Esophagus muscularis mucosa (tissue), 4 donors: ENCODE measurements around the gene GATA2. TPM values are rescaled to one million over a fixed set of nuclear protein-coding genes. Genes with fewer than 3 reads are reported as not detected.

Source experiments
- DNase-seq: peaks from one replicate; pipeline ENCODE4 v3.0.0-alpha.2; 2017; ENCODE audit errors: extremely low spot score
- H3K27ac ChIP-seq, 4 donors: fragments of 200-600 bp; sonication (generic); replicated peaks in 1 of 4; 1 replicate in 3 of 4; 2 replicates in 1 of 4; pipeline ENCODE4 v1.5.1; 2016 to 2019; ENCODE audit warnings: mild to moderate bottlenecking in 1 of 4
- H3K27me3 ChIP-seq, 4 donors: fragments of 200-600 bp; sonication (generic); one replicate each; pipeline versions ENCODE4 v1.5.1 to v1.6.0; 2016 to 2019
- H3K36me3 ChIP-seq, 4 donors: fragments of 200-600 bp; sonication (generic); one replicate each; pipeline ENCODE4 v1.5.1; 2016 to 2019
- H3K4me1 ChIP-seq, 4 donors: fragments of 200-600 bp; sonication (generic); one replicate each; pipeline ENCODE4 v1.5.1; 2016 to 2019
- H3K4me3 ChIP-seq, 4 donors: fragments of 200-600 bp; sonication (generic); 1 replicate in 2 of 4; 2 replicates in 2 of 4; pipeline ENCODE4 v1.5.1; 2016 to 2019; ENCODE audit warnings: mild to moderate bottlenecking in 4 of 4, moderate library complexity in 1 of 4
- H3K9me3 ChIP-seq, 4 donors: fragments of 200-600 bp; sonication (generic); 1 replicate in 3 of 4; 2 replicates in 1 of 4; pipeline ENCODE4 v1.5.1; 2016 to 2019
- CTCF ChIP-seq, 3 experiments: fragments of 200-600 bp in 2 of 3; fragments of 450-650 bp in 1 of 3; sonication (generic) in 2 of 3; IDR thresholded peaks; one replicate each; pipeline ENCODE4 v1.5.1; 2017 to 2019; ENCODE audit warnings: antibody characterized with exemption in 3 of 3, mild to moderate bottlenecking in 2 of 3, moderate library complexity in 1 of 3
- EP300 ChIP-seq: sonication (generic); formaldehyde crosslinking; IDR thresholded peaks from one replicate; pipeline ENCODE4 v1.6.1; 2017; ENCODE audit warnings: antibody characterized with exemption
- POLR2A ChIP-seq: fragments of 450-650 bp; IDR thresholded peaks from one replicate; pipeline ENCODE4 v1.6.1; 2017; ENCODE audit warnings: antibody characterized with exemption, moderate library complexity, mild to moderate bottlenecking, low read depth
- POLR2AphosphoS5 ChIP-seq, 2 donors: sonication (generic); formaldehyde crosslinking; IDR thresholded peaks; one replicate each; pipeline ENCODE4 v1.6.1; 2017; ENCODE audit warnings: antibody characterized with exemption in 2 of 2
- WGBS: methylation state at CpG from one replicate; pipeline ENCODE4 v1.1.5; 2018; 5-methylcytosine and 5-hydroxymethylcytosine counted together
- intact Hi-C: fragments of 100-400 bp; cut with DNase I; formaldehyde crosslinking; loops from one replicate; pipeline ENCODE4 v1.15.1; 2023
- total RNA-seq, 4 donors: library from RNA; depleted of rRNA; stranded (reverse); fragments of >200 nt; gene quantifications; one replicate each; pipeline versions ENCODE4 v1.1.0 to v1.2.1, GENCODE V29; 2016

Gene GATA2
- total RNA-seq, 4 donors from 2014 or later, result 10.0 to 16.9 (median 13.4) TPM

DNA sequence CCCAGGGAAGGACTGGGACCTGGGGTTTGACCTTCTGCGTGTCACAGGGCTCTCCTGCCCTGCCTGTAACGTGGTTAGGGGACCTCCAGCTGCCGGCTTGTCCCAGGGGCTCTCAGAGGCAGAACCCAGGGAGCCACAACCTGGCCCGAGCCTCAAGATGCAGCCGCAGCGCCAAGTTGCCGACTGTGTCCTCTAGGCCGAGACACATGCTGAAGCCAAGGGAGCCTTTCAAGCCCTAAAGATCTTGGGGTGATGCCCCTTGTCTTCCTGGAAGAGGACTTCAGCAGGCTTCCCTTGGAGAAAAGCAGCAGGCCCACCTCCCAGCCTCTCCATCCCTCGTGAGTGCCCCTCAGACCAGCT, 33.6 kb downstream of the GATA2 start:
- WGBS, result 88% methylated on average over 8 of the region's 9 CpGs
- Histone ChIP-seq H3K36me3 (no peaks in the 10 kb centered on the region), H3K4me3 (no peak overlapping the region), H3K27ac (no peak overlapping the region), H3K27me3 (peaks cover 0 to 37% (median 0%) of the 10 kb centered on the region in 4 donors), H3K9me3 (no peaks in the 10 kb centered on the region), H3K4me1 (no peaks in the 10 kb centered on the region)
- intact Hi-C loops, result no loop called here
- no peak for DNase-seq
- no peak for TF ChIP-seq POLR2A
- no peak for TF ChIP-seq POLR2AphosphoS5 (IDR thresholded peaks at IDR 0.05)

- intact Hi-C loops, result no loop called here
- no peaks in the 10 kb centered on the region for H3K4me1 ChIP-seq
- H3K27me3 ChIP-seq, result peaks cover 0 to 43% (median 0%) of the 10 kb centered on the region in 4 donors
- no peaks in the 10 kb centered on the region for H3K9me3 ChIP-seq
- DNase-seq, result no peak
- WGBS, result 84% methylated on average over 18 of the region's 18 CpGs
- no peaks in the 10 kb centered on the region for H3K36me3 ChIP-seq
- H3K27ac ChIP-seq, result no peak overlapping the region
- H3K4me3 ChIP-seq, result no peak overlapping the region
- TF ChIP-seq CTCF (IDR thresholded peaks at IDR 0.05) (no peak), POLR2A (no peak), POLR2AphosphoS5 (IDR thresholded peaks at IDR 0.05) (no peak), EP300 (no peak)
These were observed 34.1 kb downstream of the GATA2 start for GRCh38 chr3:128458746-128459460.

DNA sequence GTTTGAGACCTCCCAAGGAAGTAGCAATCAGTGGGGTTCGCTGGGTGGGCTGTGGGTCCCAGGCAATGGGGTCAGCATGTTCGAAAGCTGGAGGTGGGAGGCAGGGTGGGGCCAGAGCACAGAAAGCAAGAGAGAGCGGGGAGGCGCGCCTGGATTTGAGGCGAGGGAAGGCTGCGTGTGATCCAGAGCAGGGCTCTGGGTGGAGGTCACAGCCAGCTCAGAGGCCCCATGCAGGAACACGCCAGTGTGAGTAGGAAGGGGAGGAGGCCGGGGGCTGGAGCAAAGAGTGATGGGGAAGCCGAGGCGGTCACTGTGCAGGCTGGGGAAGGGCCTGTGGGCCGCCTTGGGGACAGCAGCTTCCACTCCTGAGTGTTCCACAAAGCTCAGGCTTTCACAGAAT, 35.1 kb downstream of the GATA2 start:
- DNase-seq, result no peak
- 80% methylated on average over 12 of the region's 12 CpGs for WGBS
- no peaks in the 10 kb centered on the region for H3K9me3 ChIP-seq
- peaks cover 0 to 44% (median 0%) of the 10 kb centered on the region in 4 donors for H3K27me3 ChIP-seq
- intact Hi-C loops, result no loop called here
- no peak overlapping the region for H3K27ac ChIP-seq
- no peaks in the 10 kb centered on the region for H3K36me3 ChIP-seq
- TF ChIP-seq POLR2AphosphoS5 (IDR thresholded peaks at IDR 0.05), result no peak
- TF ChIP-seq CTCF (IDR thresholded peaks at IDR 0.05), result no peak
- no peak for TF ChIP-seq EP300
- no peak for TF ChIP-seq POLR2A
- H3K4me1 ChIP-seq, result no peaks in the 10 kb centered on the region
- H3K4me3 ChIP-seq, result no peak overlapping the region

DNA sequence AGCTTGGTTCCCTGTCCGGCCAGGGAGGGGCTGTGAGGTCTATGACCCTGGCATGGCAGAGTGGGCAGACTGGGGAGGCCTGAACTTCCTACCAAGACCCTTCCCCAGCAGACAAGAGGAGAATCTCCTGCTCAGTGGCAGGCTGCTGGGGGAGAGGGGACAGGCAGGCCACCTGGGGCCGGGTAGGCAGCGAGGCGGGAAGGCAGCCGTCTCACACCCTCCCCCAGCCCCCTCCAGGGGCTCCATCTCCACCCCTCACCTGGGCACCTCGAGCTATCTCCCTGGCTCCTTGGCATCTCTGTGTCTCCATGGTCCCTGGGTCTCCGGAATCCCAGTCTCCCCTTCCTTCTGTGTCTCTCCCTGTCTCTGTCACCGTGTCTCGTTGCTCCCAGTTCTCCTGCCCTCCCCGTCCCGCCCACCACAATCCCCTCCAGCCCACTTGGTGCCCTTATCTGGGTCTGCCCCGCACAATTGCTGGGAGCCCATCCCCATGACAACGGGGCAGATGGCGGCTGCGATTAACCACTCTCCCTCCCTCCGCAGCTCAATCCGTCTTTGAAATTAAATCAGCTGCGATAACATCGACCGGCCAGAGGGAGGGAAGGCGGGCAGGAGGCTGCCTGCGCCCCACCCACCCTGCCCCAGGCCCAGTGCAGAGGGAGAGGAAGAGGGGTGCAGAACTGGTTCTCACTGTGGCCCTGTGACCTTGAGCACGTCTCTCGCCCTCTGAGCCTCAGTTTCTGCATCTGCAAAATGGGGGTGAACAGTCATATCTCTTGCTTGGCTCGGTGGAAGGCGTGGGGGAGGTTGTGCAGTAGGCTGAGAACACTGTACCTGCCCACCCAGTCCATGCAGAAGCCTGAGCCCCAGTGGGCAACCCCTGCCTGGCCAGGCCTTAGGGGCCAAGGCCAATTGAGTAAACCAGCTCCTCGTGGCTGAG, 36.0 kb downstream of the GATA2 start:
- H3K27ac ChIP-seq, result no peak overlapping the region
- intact Hi-C loops, result no loop called here
- H3K4me3 ChIP-seq, result no peak overlapping the region
- DNase-seq, result no peak
- no peaks in the 10 kb centered on the region for H3K36me3 ChIP-seq
- H3K27me3 ChIP-seq, result peaks cover 0 to 45% (median 0%) of the 10 kb centered on the region in 4 donors
- no peaks in the 10 kb centered on the region for H3K4me1 ChIP-seq
- H3K9me3 ChIP-seq, result no peaks in the 10 kb centered on the region
- TF ChIP-seq EP300, result no peak
- WGBS, result 47% methylated on average over 24 of the region's 27 CpGs

GRCh38 chr3:128455786-128456748, 36.9 kb downstream of the GATA2 start:
- Histone ChIP-seq H3K27ac (no peak overlapping the region), H3K27me3 (peaks cover 0 to 45% (median 0%) of the 10 kb centered on the region in 4 donors), H3K4me1 (no peaks in the 10 kb centered on the region), H3K9me3 (no peaks in the 10 kb centered on the region), H3K4me3 (no peak overlapping the region), H3K36me3 (no peaks in the 10 kb centered on the region)
- 46% methylated on average over 14 of the region's 16 CpGs for WGBS
- no peak for TF ChIP-seq EP300
- no peak for TF ChIP-seq POLR2AphosphoS5 (IDR thresholded peaks at IDR 0.05)
- no peak for TF ChIP-seq CTCF (IDR thresholded peaks at IDR 0.05)
- no peak for TF ChIP-seq POLR2A
- intact Hi-C loops, result no loop called here
- no peak for DNase-seq
